ENCODE data around the gene USP3. TPM values are rescaled to one million over a fixed set of nuclear protein-coding genes. Genes with fewer than 3 reads are reported as not detected.

The USP3 gene
- total RNA-seq, 4 donors from 2014 or later, result 40.4 to 66.2 (median 56.0) TPM

GRCh38 chr15:63630036-63630751, 125.8 kb downstream of the USP3 start:
- no peak for DNase-seq (ENCODE audit: low spot score)
- no peak for TF ChIP-seq CTCF (IDR thresholded peaks at IDR 0.05)
- ATAC-seq (ENCODE audit: low FRiP score), result no peak

- no peak for TF ChIP-seq CTCF (IDR thresholded peaks at IDR 0.05)
- ATAC-seq (ENCODE audit: low FRiP score), result no peak
Measured at GRCh38 chr15:63633312-63633711, 128.9 kb downstream of the USP3 start.

GRCh38 chr15:63634154-63634553, 129.8 kb downstream of the USP3 start:
- no peak for TF ChIP-seq CTCF (IDR thresholded peaks at IDR 0.05)
- ATAC-seq (ENCODE audit: low FRiP score), result no peak
- no peak for DNase-seq (ENCODE audit: low spot score)

More at GRCh38 chr15:63633312-63633711, 128.9 kb downstream of the USP3 start:
- no peak for DNase-seq (ENCODE audit: low spot score)

- TF ChIP-seq CTCF (IDR thresholded peaks at IDR 0.05), result no peak
- ATAC-seq (ENCODE audit: low FRiP score) (no peak), DNase-seq (ENCODE audit: low spot score) (no peak)
Measured at GRCh38 chr15:63636518-63637061, 132.2 kb downstream of the USP3 start.

GRCh38 chr15:63638839-63639238, 134.4 kb downstream of the USP3 start:
- ATAC-seq (ENCODE audit: low FRiP score), result no peak
- TF ChIP-seq CTCF (IDR thresholded peaks at IDR 0.05), result no peak
- DNase-seq (ENCODE audit: low spot score), result no peak

GRCh38 chr15:63640146-63640545, 135.8 kb downstream of the USP3 start:
- TF ChIP-seq CTCF (IDR thresholded peaks at IDR 0.05), result no peak
- ATAC-seq (ENCODE audit: low FRiP score) (no peak), DNase-seq (ENCODE audit: low spot score) (no peak)

Other genes with a start within 250 kb of the USP3 start
- gene APH1B, start 227.0 kb upstream of the USP3 start, total RNA-seq, result 10 to 100 TPM; 15.9 to 17.4 (median 17.0) TPM
- gene CA12, start 122.7 kb upstream of the USP3 start, total RNA-seq, result 10 to 100 TPM in 2 of 4 donors, 1 to 10 TPM in 1, under 1 TPM in 1; 0.75 to 27.1 (median 10.2) TPM
- gene FBXL22, start 92.8 kb downstream of the USP3 start, total RNA-seq, result 1 to 10 TPM in 1 of 4 donors, under 1 TPM in 2, not detected in 1; 0.56 to 2.8 (median 0.60) TPM

All from omental fat pad (tissue), 4 donors.